Fibroblast of the aortic adventitia (primary cell): ENCODE measurements around the gene CADM4. TPM values are rescaled to one million over a fixed set of nuclear protein-coding genes. Genes with fewer than 3 reads are reported as not detected.

Source experiments
- DNase-seq: peaks from one replicate; pipeline ENCODE4 v3.0.0-alpha.2; 2010; ENCODE audit warnings: low read depth
- H3K4me3 ChIP-seq: 2 replicates; pipeline ENCODE4 v1.5.1; 2011; ENCODE audit warnings: low read depth, mild to moderate bottlenecking, control low read depth, low read length, moderate library complexity
- total RNA-seq: library from RNA; depleted of rRNA; stranded (reverse); fragments of >200 nt; gene quantifications from 2 replicates; pipeline ENCODE4 v1.2.3, GENCODE V29; 2012; ENCODE audit warnings: low replicate concordance
- TF ChIP-seq, protein P1 (sequence below): IDR thresholded peaks from 2 replicates; pipeline ENCODE4 v1.5.1; 2011; ENCODE audit warnings: mild to moderate bottlenecking, low read length, control low read depth, inconsistent platforms; ENCODE audit not compliant: insufficient read depth

The CADM4 gene
- total RNA-seq, 1 donor = 0.27 TPM

- TF ChIP-seq, protein P1, sequence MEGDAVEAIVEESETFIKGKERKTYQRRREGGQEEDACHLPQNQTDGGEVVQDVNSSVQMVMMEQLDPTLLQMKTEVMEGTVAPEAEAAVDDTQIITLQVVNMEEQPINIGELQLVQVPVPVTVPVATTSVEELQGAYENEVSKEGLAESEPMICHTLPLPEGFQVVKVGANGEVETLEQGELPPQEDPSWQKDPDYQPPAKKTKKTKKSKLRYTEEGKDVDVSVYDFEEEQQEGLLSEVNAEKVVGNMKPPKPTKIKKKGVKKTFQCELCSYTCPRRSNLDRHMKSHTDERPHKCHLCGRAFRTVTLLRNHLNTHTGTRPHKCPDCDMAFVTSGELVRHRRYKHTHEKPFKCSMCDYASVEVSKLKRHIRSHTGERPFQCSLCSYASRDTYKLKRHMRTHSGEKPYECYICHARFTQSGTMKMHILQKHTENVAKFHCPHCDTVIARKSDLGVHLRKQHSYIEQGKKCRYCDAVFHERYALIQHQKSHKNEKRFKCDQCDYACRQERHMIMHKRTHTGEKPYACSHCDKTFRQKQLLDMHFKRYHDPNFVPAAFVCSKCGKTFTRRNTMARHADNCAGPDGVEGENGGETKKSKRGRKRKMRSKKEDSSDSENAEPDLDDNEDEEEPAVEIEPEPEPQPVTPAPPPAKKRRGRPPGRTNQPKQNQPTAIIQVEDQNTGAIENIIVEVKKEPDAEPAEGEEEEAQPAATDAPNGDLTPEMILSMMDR = no peak
- DNase-seq = peak; percentile 87
- H3K4me3 ChIP-seq = peak within 1 kb of the TSS; percentile 95
These were observed 20.2 kb downstream of the CADM4 start, which contains the start of gene ZNF428 for GRCh38 chr19:43619262-43620060. Gene ZNF428, minus strand, starts transcription at chr19:43619629. Its CDS starts 5,325 bp downstream, at chr19:43614304.

- DNase-seq = peak; percentile 37
- TF ChIP-seq, protein P1 = no peak
- H3K4me3 ChIP-seq = peak overlapping the region; percentile 95
These were observed 20.8 kb downstream of the CADM4 start for GRCh38 chr19:43618921-43619261.

DNA sequence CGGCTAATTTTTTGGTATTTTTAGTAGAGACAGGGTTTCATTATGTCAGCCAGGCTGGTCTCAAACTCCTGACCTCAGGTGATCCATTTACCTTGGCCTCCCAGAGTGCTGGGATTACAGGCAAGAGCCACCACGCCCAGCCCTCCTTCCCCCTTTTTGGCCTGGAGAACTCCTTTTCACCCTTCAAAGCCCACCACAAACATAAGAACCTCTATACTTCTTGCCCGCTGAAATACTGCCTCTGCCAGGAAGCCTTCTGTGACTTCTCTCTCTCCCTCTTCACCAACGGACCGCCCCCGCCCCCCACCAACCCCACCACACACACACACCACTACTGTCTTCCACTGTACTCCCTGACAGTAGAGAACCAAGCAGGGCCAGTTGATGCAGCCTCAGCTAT lies 22.7 kb downstream of the CADM4 start:
- TF ChIP-seq, protein P1 = no peak
- no peak for DNase-seq
- no peak overlapping the region for H3K4me3 ChIP-seq

GRCh38 chr19:43616306-43616705 lies 23.3 kb downstream of the CADM4 start:
- DNase-seq = no peak
- TF ChIP-seq, protein P1 = no peak
- no peak overlapping the region for H3K4me3 ChIP-seq

DNA sequence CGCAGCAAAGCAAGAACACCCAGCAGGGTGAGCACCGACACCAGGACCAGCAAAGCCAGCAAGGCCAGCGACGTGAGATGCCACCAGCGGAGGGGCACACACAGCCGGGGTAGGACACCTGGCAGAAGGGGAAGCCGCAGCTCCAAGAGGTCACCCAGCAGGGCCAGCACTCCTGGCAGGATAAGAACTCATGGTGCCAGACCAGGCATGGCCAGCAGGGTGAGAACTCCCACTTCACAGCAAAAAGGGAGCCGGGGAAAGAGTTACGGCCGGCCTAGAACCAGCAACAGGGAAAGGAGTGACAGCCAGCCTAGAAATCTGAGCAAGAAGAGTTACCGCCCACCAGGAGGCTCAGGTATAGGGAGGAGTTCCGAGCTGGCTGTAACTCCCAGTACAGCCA lies 27.3 kb downstream of the CADM4 start:
- DNase-seq = no peak

GRCh38 chr19:43611788-43612187 lies 27.9 kb downstream of the CADM4 start, which contains the start of gene SRRM5:
Gene SRRM5, plus strand, starts transcription at chr19:43612088. Its CDS starts 34 bp downstream, at chr19:43612122.
- no peak within 1 kb of the TSS for H3K4me3 ChIP-seq
- TF ChIP-seq, protein P1 = no peak
- DNase-seq = no peak

More for the DNA sequence above, 27.3 kb downstream of the CADM4 start:
- TF ChIP-seq, protein P1 = no peak
- H3K4me3 ChIP-seq = no peak overlapping the region
